ENCODE results near the gene OAS2.

The OAS2 gene

GRCh38 chr12:113051759-113052158, 73.4 kb downstream of the OAS2 start:
- no peak for TF ChIP-seq SIN3A (IDR thresholded peaks at IDR 0.05; ENCODE audit: borderline replicate concordance, insufficient read depth, low read length)
- TF ChIP-seq, protein P1, sequence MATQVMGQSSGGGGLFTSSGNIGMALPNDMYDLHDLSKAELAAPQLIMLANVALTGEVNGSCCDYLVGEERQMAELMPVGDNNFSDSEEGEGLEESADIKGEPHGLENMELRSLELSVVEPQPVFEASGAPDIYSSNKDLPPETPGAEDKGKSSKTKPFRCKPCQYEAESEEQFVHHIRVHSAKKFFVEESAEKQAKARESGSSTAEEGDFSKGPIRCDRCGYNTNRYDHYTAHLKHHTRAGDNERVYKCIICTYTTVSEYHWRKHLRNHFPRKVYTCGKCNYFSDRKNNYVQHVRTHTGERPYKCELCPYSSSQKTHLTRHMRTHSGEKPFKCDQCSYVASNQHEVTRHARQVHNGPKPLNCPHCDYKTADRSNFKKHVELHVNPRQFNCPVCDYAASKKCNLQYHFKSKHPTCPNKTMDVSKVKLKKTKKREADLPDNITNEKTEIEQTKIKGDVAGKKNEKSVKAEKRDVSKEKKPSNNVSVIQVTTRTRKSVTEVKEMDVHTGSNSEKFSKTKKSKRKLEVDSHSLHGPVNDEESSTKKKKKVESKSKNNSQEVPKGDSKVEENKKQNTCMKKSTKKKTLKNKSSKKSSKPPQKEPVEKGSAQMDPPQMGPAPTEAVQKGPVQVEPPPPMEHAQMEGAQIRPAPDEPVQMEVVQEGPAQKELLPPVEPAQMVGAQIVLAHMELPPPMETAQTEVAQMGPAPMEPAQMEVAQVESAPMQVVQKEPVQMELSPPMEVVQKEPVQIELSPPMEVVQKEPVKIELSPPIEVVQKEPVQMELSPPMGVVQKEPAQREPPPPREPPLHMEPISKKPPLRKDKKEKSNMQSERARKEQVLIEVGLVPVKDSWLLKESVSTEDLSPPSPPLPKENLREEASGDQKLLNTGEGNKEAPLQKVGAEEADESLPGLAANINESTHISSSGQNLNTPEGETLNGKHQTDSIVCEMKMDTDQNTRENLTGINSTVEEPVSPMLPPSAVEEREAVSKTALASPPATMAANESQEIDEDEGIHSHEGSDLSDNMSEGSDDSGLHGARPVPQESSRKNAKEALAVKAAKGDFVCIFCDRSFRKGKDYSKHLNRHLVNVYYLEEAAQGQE (IDR thresholded peaks at IDR 0.05; ENCODE audit: insufficient read depth in 1 of 2, low read depth in 2 of 2, low read length in 2 of 2): no peak
- TF ChIP-seq TAF1 (IDR thresholded peaks at IDR 0.05; ENCODE audit: borderline replicate concordance, insufficient read depth, low read length): no peak
- no peak for TF ChIP-seq POLR2AphosphoS5 (IDR thresholded peaks at IDR 0.05; ENCODE audit: low read depth, low read length)
- no peak for TF ChIP-seq FOXP2 (optimal IDR thresholded peaks at IDR 0.05; ENCODE audit: borderline replicate concordance, extremely low read depth, extremely low read length, insufficient read depth)

DNA sequence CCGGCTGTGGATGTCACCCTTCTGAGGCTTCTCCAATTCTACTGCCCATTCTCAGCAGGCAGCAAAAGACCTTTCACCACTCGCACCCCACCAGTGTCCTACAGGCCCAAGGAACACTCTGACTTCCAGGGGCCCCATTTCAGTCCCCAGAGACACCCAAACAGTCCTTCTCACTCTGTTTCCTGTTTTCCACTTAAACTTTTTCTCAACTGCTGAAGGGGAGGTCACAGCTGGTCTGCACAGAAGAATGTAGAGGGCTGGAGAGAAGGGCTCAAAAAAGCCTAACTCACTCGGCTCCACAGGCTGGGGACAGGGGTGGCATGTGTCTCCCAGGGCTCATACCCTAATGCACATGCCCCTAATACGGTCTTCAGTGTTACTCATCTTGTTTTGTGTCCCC, 74.0 kb downstream of the OAS2 start:
- no peak for TF ChIP-seq SIN3A (IDR thresholded peaks at IDR 0.05; ENCODE audit: borderline replicate concordance, insufficient read depth, low read length)
- no peak for TF ChIP-seq FOXP2 (optimal IDR thresholded peaks at IDR 0.05; ENCODE audit: borderline replicate concordance, extremely low read depth, extremely low read length, insufficient read depth)
- TF ChIP-seq POLR2AphosphoS5 (IDR thresholded peaks at IDR 0.05; ENCODE audit: low read depth, low read length): no peak
- TF ChIP-seq, protein P1 (IDR thresholded peaks at IDR 0.05; ENCODE audit: insufficient read depth in 1 of 2, low read depth in 2 of 2, low read length in 2 of 2): no peak
- no peak for TF ChIP-seq TAF1 (IDR thresholded peaks at IDR 0.05; ENCODE audit: borderline replicate concordance, insufficient read depth, low read length)

GRCh38 chr12:113054948-113055486, 76.7 kb downstream of the OAS2 start:
- TF ChIP-seq SIN3A (IDR thresholded peaks at IDR 0.05; ENCODE audit: borderline replicate concordance, insufficient read depth, low read length) (no peak), POLR2AphosphoS5 (IDR thresholded peaks at IDR 0.05; ENCODE audit: low read depth, low read length) (no peak), FOXP2 (optimal IDR thresholded peaks at IDR 0.05; ENCODE audit: borderline replicate concordance, extremely low read depth, extremely low read length, insufficient read depth) (no peak)
- TF ChIP-seq, protein P1 (IDR thresholded peaks at IDR 0.05; ENCODE audit: insufficient read depth in 1 of 2, low read depth in 2 of 2, low read length in 2 of 2): no peak

GRCh38 chr12:113055594-113056380, 77.5 kb downstream of the OAS2 start:
- TF ChIP-seq POLR2AphosphoS5 (IDR thresholded peaks at IDR 0.05; ENCODE audit: low read depth, low read length) (no peak), TAF1 (IDR thresholded peaks at IDR 0.05; ENCODE audit: borderline replicate concordance, insufficient read depth, low read length) (no peak), SIN3A (IDR thresholded peaks at IDR 0.05; ENCODE audit: borderline replicate concordance, insufficient read depth, low read length) (no peak), FOXP2 (optimal IDR thresholded peaks at IDR 0.05; ENCODE audit: borderline replicate concordance, extremely low read depth, extremely low read length, insufficient read depth) (no peak)
- TF ChIP-seq, protein P1 (IDR thresholded peaks at IDR 0.05; ENCODE audit: insufficient read depth in 1 of 2, low read depth in 2 of 2, low read length in 2 of 2): no peak

Measured in PFSK-1 (cell line).